C1 segment of cervical spinal cord (tissue), 14 donors: Measurements from ENCODE around the gene B3GAT3.
"Not testable (repeated sequence)": the region's sequence is repeated elsewhere in the genome, so short reads cannot be mapped to it uniquely, and the experiment has no call there.

ENCODE experiments used
- DNase-seq, 14 donors: peaks; one replicate each; lab custom pipeline; 2025; lab: John Stamatoyannopoulos, UW

B3GAT3 gene

GRCh38 chr11:62645946-62646824 lies 24.4 kb upstream of the B3GAT3 start, which contains the start of gene GANAB:
GANAB (minus strand) TSS chr11:62646613; CDS start chr11:62646599, 14 bp downstream.
- peak; percentile 84 to 97 (median 95) for DNase-seq

- no peak for DNase-seq
Observed at GRCh38 chr11:62645671-62645945, 23.8 kb upstream of the B3GAT3 start.

GRCh38 chr11:62644220-62644619 lies 22.4 kb upstream of the B3GAT3 start:
- DNase-seq: no peak

- no peak for DNase-seq
Observed at GRCh38 chr11:62632492-62632891, 10.7 kb upstream of the B3GAT3 start.

- no peak for DNase-seq
Observed at GRCh38 chr11:62627713-62628112, 5.9 kb upstream of the B3GAT3 start.

GRCh38 chr11:62622476-62623089 lies 797 bp upstream of the B3GAT3 start:
- DNase-seq: no peak

- no peak for DNase-seq
Observed at GRCh38 chr11:62621027-62621566, 689 bp downstream of the B3GAT3 start.

- not testable (repeated sequence) for DNase-seq
Observed at GRCh38 chr11:62616957-62617356, 4.8 kb downstream of the B3GAT3 start.

- peak in 1 of 14 donors; percentile 36 for DNase-seq
Observed at GRCh38 chr11:62615521-62615920, 6.3 kb downstream of the B3GAT3 start.

- no peak for DNase-seq
Observed at GRCh38 chr11:62614275-62614674, 7.5 kb downstream of the B3GAT3 start.

- peak in 6 of 14 donors; percentile 40 to 78 (median 60) for DNase-seq
Observed at GRCh38 chr11:62613291-62613778, 8.5 kb downstream of the B3GAT3 start.

- DNase-seq: peak in 13 of 14 donors; percentile 80 to 97 (median 88)
Observed at GRCh38 chr11:62612366-62613290, 9.2 kb downstream of the B3GAT3 start, which contains the start of the genes EML3 and ROM1. EML3 (minus strand) TSS chr11:62612775; CDS start chr11:62612457, 318 bp downstream. ROM1 (plus strand) TSS chr11:62613257; CDS start chr11:62613282, 25 bp downstream.

GRCh38 chr11:62611705-62612365 lies 10.0 kb downstream of the B3GAT3 start:
- peak in 6 of 14 donors; percentile 35 to 59 (median 52) for DNase-seq

GRCh38 chr11:62610814-62611704 lies 10.7 kb downstream of the B3GAT3 start:
- peak in 1 of 14 donors; percentile 41 for DNase-seq

GRCh38 chr11:62610403-62610802 lies 11.4 kb downstream of the B3GAT3 start:
- DNase-seq: no peak

GRCh38 chr11:62608776-62609175 lies 13.0 kb downstream of the B3GAT3 start:
- no peak for DNase-seq

GRCh38 chr11:62607714-62608113 lies 14.1 kb downstream of the B3GAT3 start:
- no peak for DNase-seq

- DNase-seq: no peak
Observed at GRCh38 chr11:62605902-62606301, 15.9 kb downstream of the B3GAT3 start.

GRCh38 chr11:62605467-62605866 lies 16.3 kb downstream of the B3GAT3 start:
- DNase-seq: no peak
